ENCODE results near the gene IPO8. TPM values are rescaled to one million over a fixed set of nuclear protein-coding genes. Genes with fewer than 3 reads are reported as not detected.
"Not testable (repeated sequence)": the region's sequence is repeated elsewhere in the genome, so short reads cannot be mapped to it uniquely, and the experiment has no call there.

Gene IPO8
- total RNA-seq, 1 donor from 2014 or later, result 31.8 TPM

DNA sequence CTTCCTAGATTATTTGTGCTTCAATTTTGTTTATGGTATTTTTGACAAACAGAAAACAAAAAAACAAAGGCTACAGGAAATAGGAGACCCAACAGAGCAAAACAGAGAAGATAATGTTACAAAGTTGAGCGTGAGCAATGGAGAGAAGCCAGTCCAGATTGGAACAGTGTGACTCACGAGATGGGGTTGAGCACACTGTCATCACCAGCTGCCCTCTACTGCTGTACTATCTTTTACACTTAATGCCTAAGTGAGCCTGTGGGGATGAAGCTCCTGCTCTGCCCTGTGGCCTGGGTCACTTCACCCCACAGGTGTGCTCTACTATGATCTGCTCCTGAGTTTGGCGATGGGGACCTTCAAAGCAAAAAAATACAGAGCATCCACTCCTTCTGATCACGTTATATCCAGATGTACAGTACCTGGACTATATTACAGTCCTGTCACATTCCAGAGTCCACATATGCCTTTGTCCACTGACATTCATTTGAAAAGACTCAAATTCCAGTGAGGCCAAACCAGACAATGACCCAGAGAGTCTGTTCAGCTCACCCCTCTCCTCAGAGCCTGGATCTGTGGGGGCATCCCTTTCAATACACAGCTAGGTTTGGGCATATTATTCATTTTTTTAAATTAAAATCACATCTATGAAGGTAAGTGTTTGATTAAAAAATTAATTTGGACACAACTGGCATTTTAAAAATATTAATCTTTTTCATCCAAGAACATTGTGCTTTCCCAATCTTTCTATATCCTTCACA is 4.4 kb downstream of the IPO8 start:
- FAIRE-seq (no peak), DNase-seq (ENCODE audit: low spot score in 2 of 2) (no peak)

DNA sequence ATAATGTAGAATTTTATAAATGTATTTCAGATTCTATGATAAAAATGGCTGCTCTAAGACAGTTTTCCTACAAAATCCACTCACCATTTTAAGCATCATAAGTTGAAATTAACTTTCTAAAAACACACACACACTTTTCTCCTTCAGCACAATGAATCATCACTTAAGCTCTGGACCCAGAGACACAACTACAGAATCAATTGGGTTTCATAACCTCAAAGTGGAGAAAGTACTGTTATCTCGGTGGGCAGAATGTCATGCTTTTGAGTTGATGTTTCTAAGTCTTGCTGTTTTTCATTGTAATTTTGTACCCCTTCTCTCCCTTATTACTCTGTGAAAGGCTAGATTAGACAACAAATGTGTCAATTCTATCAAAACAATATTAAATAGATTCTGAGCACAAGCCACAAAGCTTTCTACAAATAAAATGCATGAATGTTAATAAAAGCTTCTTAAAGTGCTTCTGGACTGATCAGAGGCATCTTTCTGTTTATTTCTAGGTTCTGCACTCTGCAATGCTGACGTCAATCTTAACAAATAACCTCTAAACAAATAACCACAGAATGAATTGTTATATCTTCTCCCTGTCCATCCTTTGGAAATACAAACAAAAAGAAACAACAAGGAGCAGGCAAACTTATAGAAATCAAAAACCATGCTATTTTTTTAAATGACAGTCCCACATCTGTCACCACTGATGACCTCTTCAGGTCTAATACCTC is 8.2 kb downstream of the IPO8 start:
- FAIRE-seq, result no peak
- no peak for DNase-seq (ENCODE audit: low spot score in 2 of 2)

DNA sequence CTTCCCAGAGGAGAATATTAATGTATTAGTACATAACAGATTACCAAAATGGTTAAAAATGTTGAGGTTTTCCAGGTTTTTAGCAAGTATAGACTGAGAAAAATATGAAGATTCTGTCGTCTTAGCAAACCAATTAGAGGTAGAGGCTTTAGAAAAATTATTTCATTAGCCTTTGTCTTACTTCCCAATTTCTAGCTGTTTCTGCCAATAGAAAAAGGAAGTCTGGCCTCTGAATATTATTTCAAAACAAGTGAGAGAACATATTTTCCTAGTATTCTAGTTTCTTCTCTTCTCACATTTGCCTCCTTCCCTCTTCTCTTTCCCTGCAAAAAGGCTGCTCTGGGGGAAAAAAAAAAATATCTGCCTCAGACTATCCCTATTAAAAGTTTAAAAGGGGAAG is 16.4 kb downstream of the IPO8 start:
- FAIRE-seq, result no peak

DNA sequence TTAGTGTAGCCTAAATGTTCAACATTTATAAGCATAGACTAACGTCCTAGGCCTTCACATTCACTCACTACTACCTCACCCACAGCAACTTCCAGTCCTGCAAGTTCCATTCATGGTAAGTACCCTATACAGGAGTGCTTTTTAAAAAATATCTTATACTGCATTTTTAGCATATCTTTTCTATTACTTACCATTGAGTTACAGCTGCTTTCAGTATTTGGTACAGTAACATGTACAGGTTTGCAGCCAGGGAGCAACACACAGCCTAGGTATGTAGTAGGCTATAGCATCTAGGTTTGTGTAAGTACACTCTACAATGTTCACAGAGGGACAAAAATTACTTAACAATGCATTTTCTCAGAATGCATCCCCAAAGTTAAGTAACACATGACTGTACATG is 17.4 kb downstream of the IPO8 start:
- no peak for FAIRE-seq
- DNase-seq (ENCODE audit: low spot score in 2 of 2), result no peak

More for the DNA sequence above, 16.4 kb downstream of the IPO8 start:
- DNase-seq (ENCODE audit: low spot score in 2 of 2), result no peak

DNA sequence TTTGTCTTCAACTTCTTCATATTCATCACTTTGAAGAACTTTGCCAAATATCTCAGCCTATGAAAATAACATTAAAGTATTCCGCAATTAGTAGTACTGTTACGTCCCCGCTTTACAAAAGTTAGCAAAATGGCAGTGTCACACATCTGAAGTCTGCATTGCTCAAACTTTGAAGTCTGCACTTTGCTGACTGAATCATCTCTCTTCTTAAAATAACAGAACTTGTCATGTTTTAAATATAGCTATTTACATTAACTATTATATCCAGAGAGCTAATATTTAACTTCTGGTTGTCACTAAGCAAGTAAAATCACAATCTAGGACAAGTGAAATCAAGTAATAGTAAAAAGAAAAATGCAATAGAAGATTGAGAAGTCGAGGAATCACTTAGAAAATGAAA is 34.5 kb downstream of the IPO8 start:
- FAIRE-seq (no peak), DNase-seq (ENCODE audit: low spot score in 2 of 2) (no peak)

DNA sequence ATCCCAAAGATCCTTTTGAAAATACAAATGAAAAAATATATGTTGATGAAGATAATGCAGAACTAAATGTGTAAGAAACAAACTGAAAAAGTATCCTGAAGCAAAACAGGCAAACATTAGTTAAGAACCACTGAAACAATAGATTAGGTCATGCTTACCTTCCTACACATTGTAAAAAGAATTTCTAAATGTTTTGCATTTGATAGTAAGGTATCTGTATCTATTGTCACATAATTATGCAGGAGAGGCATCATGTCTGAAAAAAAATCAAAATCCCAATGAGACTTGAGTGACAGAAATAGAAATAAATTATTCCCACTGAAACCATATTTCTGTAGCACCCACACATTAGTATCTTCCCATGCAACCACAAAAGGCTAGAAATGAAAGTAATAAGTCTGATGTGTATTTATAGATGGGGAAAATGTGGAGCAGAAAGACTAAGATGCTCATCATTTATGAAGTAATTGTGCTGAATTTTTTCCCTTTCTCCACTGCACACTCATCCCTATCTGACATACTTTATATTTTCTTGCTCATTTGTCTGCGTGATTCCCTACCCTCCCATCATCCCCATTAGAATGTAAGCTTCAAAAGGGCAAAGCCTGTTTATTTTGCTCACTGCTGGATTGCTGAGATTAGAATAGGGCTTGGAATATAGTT is 43.5 kb downstream of the IPO8 start:
- no peak for FAIRE-seq
- no peak for DNase-seq (ENCODE audit: low spot score in 2 of 2)

DNA sequence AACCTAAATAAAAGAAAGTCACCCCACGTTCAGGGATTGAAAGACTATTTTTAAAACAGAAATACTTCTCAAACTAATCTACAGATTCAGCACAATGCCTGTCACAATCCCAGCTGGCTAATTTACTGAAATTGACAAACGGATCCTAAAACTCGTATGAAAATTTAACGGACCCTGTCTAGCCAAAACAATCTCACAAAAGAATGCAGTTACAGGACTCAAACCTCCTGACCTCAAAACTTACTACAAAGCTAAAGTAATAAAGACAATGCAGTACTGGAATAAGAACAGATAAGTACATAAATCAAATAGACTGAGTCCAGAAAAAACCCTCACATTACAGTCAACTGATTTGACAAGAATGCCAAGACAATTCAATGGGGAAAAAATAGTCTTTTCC is 48.8 kb downstream of the IPO8 start:
- no peak for DNase-seq (ENCODE audit: low spot score in 2 of 2)
- no peak for FAIRE-seq

DNA sequence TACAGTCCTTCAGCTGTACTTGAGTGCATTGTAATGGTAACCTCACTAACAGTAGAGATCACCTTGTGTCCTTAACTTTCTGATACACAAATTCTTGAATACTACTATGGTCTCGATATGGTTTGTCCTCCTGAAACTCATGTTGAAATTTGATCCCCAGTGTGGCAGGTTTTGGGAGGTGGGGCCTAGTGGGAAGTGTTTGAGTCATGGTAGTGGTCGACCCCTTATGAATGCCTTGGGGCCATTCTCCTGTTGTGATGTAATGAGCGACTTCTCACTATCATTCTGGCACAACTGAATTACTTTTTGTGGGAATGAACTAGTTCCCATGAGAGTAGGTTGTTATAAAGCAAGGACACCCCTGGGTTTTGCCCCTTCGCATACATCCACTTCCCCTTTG is 52.3 kb downstream of the IPO8 start:
- DNase-seq (ENCODE audit: low spot score in 2 of 2) (no peak), FAIRE-seq (no peak)

DNA sequence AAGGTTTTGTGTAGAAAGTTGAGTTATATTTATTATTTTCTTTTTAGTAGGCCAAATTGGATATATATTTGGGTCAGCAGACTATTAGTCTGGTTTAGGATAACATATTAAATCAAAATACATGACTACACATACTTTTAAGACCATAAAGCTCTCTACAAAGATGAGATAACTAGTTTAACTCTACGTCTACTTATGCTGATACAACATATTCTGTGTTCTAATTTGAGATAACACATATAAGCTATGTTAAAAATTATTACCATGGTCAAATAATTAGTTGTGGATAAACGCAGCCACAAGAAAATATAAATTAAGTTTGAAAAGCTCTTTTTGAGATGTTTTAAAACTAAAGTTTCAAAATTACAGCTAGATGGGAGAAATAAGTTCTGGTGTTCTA is 55.3 kb downstream of the IPO8 start:
- DNase-seq (ENCODE audit: low spot score in 2 of 2) (no peak), FAIRE-seq (peak; percentile 6)

DNA sequence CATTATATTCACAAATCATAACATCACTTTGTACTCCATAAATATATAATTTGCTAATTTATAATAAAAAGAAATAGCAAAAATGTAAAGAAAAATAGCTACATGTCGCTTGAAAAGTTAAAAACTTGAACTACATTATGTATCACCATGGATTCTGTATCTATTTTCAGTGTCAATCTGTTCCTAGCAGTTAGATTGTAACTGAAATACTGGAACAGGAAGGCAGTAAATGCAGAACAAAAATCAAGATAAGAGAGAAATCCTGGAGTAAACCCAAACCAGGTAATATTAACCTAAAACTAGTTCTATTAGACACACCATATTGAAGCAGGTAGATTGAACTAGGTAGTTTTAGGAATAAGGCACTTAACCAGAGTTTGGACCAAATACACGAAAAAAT is 60.3 kb downstream of the IPO8 start:
- FAIRE-seq (no peak), DNase-seq (ENCODE audit: low spot score in 2 of 2) (no peak)

DNA sequence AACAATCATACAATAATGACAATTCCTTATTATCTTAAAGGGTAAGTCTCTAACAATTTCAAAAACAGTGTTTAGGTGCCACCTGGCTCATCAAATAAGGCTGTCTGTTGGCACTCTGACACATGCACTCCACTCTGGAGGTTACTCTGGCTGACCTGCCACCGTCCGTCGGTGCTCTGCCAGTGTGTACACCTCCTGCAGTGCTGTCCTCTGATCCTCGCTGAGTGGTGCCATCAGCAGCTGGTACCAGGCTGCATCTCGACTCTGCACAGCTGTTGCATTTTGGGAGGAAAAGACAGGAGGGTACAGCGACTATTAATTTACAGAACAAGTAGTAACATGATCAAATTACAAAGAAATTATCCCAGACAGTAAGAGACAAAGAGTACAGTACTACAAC is 63.9 kb downstream of the IPO8 start:
- FAIRE-seq (no peak), DNase-seq (ENCODE audit: low spot score in 2 of 2) (no peak)

DNA sequence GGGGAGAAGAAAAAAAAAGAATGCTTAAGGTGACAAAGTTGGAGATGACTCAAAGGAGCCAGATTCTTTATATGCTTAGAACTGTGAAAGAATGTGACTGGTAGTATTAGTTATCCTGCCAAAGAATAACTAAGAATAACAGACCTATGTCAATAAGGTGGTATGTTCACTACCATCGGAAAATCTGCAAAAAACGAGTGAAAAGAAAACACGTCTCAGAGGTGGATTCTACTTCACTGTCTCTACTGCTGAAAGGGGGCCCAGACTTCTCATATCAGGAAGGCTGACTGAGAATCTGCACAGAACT is 64.7 kb downstream of the IPO8 start:
- DNase-seq (ENCODE audit: low spot score in 2 of 2), result no peak
- no peak for FAIRE-seq

DNA sequence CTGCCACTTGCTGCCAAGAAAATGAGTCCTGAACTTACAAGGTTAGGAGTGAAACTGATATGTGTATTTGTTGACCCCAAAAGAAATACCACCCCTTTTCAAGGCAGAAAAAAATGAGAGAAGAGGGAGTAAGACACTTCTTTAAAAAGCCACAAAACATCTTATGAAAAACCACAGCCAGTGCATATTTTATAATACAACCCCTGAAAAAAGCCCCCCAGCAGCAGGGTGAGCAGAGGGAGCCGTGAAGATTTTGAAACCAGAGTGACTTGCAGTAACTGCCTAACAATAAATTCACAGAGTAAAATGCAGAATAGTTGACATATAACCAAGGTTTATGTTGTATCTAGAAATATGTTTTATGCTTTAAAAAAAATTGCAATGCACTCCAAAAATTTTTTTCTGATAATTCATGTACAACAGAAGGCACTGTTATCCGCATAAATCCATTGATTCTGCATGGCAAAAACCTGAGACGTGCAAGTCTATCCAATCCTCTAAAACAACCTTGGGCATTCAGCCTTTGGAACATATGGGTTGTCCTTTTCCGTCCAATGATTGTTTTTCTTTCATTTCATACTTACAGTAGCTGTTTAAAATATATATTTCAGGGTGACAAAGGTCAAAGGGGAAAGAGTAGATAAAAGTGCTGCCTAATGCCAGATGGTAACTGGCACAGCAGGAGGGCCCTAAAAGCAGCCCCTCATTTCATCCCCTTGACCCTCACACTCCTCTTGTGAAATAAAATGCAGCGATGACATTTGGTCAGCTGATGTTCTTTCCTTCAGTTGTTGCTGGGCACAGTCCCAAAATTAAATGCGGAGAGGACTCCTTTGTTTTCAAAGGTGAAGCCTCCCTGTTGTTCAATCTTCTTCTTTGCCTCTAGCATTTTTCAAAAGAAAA is 65.3 kb downstream of the IPO8 start:
- no peak for FAIRE-seq

DNA sequence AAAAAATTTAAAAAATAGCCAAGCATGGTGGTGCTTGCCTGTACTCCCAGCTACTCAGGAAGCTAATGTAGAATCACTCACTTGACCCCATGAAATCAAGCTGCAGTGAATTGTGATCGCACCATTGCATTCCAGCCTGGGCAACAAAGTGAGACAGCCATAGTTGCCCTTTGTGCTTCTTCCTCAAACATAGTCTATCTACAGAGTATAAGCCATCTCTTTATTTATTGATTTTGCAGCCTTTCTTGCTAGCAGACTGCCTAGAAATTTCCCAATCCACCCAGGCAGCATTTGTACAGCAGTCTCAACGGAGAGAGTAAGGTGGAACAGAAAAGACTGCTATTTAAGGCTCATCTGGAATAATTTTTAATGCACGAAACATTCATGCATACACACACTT is 68.8 kb downstream of the IPO8 start:
- no peak for DNase-seq (ENCODE audit: low spot score in 2 of 2)
- FAIRE-seq, result no peak

More for the DNA sequence above, 65.3 kb downstream of the IPO8 start:
- no peak for DNase-seq (ENCODE audit: low spot score in 2 of 2)

DNA sequence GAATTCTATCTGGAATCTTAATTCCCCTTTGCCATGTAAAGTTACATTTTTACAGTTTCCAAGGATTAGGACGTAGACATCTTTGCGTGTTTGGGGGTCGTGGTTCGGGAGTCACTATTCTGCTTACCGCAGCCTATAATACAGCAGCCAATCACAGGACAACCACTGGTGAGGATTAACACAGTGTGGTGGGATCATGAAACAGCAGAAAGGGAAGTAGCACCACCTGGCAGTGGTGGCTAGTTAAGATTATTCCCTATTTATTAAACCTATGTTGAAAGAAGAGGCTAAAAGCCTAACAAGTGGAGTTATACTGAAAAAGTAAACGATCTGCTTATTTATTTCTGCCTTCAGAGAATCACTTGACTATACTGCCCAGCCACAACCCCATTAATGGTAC is 71.7 kb downstream of the IPO8 start:
- DNase-seq (ENCODE audit: low spot score in 2 of 2) (no peak), FAIRE-seq (no peak)

DNA sequence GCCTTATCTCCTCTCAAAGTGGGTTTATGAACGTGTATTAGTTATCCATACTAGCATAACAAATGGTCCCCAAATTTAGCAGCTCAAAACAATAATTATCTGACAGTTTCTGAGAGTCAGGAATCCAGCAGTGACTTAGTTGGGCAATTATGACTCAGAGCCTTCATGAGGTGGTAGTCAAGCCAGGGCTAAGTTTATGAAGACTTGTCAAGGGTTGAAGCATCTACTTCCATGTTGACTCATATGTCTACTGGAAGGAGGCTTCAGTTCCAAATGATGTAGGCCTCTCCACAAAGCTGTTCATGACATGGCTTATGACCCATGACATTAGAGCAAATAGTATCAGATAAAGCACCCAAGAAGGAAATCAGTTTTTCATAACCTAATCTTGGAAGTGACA is 73.2 kb downstream of the IPO8 start:
- DNase-seq (ENCODE audit: low spot score in 2 of 2) (no peak), FAIRE-seq (no peak)

DNA sequence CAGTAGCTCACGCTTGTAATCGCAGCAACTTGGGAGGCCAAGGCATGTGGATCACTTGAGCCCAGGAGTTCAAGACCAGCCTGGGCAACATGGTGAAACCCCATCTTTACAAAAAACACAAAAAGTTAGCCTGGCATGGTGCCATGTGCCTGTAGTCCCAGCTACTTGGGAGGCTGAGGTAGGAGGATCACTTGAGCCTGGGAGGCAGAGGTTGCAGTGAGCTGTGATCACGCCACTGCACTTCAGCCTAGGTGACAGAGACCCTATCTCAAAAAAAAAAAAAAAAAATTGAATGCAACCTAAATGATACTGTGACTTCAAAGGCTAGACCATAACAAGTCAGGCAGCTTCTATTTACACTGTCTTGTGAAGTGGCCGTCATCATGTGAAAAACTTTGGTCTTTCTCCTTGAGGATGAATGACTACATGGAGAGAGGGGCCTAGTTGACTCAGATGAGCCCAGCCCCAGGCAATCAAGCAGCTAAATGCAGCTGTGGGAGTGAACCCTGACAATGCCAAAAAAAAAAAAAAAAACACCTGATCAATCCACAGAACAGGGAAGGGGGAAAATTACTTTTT is 73.9 kb downstream of the IPO8 start:
- not testable (repeated sequence) for DNase-seq (ENCODE audit: low spot score in 2 of 2); FAIRE-seq

DNA sequence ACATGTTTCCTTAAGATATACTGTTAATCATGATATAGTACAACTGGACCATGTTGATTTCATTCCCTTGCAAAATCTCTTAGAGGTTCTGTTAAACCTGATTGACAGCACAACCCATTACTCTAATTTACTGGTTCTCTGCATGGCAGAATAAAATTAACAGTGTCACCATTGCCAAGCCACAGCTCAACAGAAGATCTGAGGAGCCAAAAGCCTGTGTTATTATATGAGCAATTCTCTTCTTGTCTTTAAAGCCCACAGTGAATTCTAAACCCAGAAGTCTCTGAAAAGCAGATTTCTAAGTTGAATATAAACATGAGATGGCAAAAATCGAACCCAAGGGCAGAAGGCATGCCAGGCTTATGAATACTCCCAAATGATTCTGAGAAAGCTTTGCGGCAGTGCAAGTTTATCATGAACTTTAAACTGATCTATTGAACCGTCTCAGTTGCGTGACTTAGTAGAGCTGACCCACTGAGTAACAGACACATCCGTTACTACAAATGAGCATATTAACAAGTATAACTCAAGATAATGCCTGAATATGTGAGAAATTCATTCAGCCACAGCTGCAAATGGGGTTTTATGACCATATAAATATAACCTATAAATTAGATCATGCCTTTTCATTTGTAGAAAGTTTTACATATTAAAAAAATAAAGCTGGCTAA is 78.2 kb downstream of the IPO8 start:
- FAIRE-seq (no peak), DNase-seq (ENCODE audit: low spot score in 2 of 2) (no peak)

DNA sequence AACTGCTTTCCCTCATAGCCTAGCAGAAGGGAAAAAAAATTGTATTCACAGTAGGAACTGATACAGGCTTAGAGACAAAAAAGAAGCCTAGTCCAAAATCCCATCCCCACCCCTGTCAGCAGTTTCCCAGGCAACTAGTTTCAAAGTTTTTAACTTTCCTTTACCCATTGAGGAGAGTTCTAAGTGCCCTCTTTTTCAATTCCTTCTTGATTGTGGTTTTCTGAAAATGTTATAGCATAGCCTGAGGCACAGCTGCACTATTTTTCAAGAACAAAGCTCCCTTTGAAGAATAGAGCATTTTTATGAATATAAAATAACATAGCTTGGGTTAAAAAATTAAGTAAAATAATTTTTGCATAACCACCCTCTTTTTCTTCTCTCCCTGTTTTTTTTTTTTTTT is 81.6 kb downstream of the IPO8 start:
- DNase-seq (ENCODE audit: low spot score in 2 of 2) (no peak), FAIRE-seq (no peak)

Data from frontal cortex (tissue), 4 donors.